NCI-H748 treated with DMSO at 0.1 percent for 48 hours (cell line): ENCODE measurements around the gene ATG9A.
"Not testable (repeated sequence)": the region's sequence is repeated elsewhere in the genome, so short reads cannot be mapped to it uniquely, and the experiment has no call there.

ENCODE experiments used
- DNase-seq: peaks from one replicate; lab custom pipeline; 2025; lab: John Stamatoyannopoulos, UW

Gene ATG9A

GRCh38 chr2:219206328-219207133, 22.9 kb downstream of the ATG9A start, which contains the start of gene ZFAND2B:
Gene ZFAND2B, plus strand, starts transcription at chr2:219206782. Its CDS starts 206 bp downstream, at chr2:219206988.
- peak; percentile 90 for DNase-seq

DNA sequence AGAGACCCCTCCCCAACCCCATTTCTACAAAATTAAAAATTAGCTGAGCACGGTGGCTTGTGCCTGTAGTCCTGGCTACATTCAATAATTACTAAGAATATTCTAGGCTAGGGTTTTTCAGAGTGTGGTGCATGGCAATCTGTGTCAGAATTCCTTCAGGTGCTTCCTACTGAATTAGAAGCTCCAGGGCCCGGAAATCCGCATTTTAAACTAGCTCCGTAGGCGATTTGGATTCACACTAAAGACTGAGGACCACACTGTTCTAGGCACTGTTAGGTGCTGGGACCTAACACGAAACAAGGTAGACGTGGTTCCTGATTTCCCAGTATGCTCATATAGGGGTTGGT, 23.5 kb downstream of the ATG9A start:
- DNase-seq = no peak

GRCh38 chr2:219205165-219205538, 24.3 kb downstream of the ATG9A start:
- DNase-seq = no peak

- no peak for DNase-seq
These were observed 24.8 kb downstream of the ATG9A start for GRCh38 chr2:219204425-219205164.

GRCh38 chr2:219201331-219201730, 28.1 kb downstream of the ATG9A start:
- not testable (repeated sequence) for DNase-seq

DNA sequence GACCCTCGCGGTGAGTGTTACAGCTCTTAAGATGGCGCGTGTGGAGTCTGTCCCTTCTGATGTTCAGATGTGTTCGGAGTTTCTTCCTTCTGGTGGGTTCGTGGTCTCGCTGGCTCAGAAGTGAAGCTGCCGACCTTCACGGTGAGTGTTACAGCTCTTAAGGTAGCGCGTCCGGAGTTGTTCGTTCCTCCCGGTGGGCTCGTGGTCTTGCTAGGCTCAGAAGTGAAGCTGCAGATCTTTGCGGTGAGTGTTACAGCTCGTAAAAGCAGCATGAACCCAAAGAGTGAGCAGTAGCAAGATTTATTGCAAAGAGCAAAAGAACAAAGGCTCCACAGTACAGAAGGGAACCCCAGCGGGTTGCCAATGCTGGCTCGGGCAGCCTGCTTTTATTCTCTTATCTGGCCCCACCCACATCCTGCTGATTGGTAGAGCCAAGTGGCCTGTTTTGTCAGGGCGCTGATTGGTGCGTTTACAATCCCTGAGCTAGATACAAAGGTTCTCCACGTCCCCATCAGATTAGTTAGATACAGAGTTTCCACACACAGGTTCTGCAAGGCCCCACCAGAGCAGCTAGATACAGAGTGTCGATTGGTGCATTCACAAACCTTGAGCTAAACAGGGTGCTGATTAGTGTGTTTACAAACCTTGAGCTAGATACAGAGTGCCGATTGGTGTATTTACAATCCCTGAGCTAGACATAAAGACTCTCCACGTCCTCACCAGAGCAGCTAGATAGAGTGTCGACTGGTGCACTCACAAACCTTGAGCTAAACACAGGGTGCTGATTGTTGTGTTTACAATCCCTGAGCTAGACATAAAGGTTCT, 28.7 kb downstream of the ATG9A start:
- DNase-seq = not testable (repeated sequence)

GRCh38 chr2:219199470-219200211, 29.8 kb downstream of the ATG9A start:
- DNase-seq = no peak

GRCh38 chr2:219198974-219199373, 30.5 kb downstream of the ATG9A start:
- DNase-seq = no peak

- no peak for DNase-seq
These were observed 32.0 kb downstream of the ATG9A start for GRCh38 chr2:219197388-219197787.

DNA sequence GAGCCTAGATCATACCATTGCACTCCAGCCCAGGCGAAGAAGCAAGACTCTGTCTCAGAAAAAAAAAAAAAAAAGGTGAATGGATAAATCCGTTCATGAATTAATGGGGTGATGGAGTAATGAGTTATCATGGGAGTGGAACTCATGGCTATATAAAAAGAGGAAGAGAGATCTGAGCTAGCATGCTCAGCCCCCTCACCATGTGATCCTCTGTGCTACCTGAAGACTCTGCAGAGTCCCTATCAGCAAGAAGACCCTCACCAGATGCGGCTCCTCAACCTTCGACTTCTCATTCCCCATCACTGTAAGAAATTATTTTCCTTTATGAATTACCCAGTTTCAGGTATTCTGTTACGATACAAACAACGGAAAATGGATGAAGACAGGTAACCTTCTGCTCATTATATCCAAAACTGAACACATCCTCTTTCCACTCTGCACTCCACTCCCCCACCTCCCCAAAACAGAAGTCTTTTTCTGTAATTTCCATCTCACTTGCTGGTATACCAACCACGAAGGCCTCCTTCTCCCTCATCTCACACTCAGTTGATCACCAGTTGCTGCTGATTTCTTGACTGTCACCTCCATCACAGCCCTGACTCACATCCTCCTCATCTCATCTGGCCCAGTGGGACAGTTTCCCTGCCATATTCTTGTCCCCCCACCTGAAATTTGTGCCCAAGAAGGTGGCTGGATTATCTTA, 42.5 kb downstream of the ATG9A start:
- DNase-seq = no peak

- DNase-seq = no peak
These were observed 45.3 kb downstream of the ATG9A start for GRCh38 chr2:219184121-219184520.

DNA sequence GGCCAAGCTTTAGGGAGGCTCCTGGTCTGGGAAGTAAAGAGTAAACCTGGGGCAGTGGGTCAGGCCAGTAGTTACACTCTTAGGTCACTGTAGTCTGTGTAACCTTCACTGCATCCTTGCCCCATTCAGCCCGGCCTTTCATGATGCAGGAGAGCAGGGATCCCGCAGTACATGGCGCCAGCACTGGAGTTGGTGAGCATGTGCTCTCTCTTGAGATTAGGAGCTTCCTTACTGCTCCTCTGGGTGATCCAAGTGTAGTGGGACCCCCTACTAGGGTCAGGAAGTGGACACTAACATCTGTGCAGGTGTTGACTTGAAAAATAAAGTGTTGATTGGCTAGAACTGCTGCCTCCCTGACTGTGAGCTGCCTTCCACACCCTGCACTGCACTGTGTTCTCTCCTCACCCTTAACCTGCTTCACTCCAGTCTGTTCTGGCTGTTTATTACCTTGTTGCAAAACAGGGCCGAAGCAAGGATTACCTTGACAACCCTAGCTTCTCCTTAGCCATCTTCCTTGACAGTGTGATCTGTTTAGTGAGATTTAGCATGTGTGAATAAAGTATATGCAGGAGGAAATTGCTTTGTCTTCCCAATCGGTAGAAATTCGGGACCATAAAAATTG, 46.2 kb downstream of the ATG9A start:
- no peak for DNase-seq

DNA sequence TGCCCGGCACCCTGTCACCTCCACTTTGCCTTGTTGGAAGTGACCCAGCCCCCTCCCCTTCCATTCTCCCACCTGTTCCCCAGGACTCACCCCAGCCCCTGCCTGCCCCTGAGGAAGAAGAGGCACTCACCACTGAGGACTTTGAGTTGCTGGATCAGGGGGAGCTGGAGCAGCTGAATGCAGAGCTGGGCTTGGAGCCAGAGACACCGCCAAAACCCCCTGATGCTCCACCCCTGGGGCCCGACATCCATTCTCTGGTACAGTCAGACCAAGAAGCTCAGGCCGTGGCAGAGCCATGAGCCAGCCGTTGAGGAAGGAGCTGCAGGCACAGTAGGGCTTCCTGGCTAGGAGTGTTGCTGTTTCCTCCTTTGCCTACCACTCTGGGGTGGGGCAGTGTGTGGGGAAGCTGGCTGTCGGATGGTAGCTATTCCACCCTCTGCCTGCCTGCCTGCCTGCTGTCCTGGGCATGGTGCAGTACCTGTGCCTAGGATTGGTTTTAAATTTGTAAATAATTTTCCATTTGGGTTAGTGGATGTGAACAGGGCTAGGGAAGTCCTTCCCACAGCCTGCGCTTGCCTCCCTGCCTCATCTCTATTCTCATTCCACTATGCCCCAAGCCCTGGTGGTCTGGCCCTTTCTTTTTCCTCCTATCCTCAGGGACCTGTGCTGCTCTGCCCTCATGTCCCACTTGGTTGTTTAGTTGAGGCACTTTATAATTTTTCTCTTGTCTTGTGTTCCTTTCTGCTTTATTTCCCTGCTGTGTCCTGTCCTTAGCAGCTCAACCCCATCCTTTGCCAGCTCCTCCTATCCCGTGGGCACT, 46.9 kb downstream of the ATG9A start:
- no peak for DNase-seq

DNA sequence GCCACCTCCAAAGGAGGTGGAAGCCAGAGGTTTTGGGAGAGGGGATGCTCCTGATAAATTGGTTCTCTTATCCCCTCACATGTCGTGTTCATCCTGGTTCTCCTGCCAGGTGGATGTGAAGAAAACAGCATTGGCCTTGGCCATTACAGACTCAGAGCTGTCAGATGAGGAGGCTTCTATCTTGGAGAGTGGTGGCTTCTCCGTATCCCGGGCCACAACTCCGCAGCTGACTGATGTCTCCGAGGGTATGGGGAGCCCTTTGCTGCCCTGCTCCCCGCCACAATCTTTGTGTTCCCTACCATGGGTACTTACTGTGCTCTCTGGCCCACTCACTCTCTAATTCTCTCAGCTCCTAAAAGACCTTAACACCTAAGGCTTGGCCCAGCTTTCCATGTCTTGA, 47.9 kb downstream of the ATG9A start:
- DNase-seq = no peak

GRCh38 chr2:219180961-219181360, 48.5 kb downstream of the ATG9A start:
- DNase-seq = no peak

DNA sequence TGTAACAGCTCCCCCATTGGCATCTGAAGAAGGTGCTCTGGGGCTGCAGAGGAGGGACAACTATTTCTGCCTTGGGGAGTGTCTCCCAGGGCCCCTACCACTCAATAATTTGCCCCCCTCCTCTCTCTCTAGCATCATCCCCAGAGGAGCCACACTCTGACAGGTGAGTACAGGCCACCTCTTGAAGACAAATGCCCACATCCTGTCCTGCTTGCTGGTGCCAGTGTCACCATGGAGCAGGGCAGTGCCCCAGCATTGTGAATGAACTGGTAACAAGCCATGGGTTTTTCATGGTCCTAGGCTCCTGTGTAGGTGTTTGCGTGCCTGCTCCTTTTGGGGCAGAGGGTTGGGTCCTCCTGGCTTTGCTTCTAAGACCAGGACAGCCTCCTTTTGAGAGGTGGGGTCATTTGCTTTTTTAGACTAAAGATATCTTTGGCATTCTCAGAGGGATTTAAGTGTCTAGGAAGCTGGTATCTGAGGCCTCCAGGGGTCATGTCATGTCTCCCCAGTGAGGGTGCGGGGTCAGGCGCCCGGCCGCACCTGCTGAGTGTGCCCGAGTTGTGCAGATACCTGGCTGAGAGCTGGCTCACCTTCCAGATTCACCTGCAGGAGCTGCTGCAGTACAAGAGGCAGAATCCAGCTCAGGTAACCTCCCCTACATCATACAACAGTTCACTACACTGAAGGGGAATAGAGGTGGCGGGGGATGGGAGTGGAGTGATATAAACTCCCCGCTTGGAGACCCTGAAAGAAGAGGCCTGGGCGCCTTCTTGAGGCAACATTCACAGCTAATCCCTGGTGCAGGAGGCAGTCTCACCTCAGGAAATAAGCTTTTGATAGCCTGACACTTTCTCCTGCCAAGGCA, 49.6 kb downstream of the ATG9A start:
- DNase-seq = no peak

- DNase-seq = no peak
These were observed 50.9 kb downstream of the ATG9A start for GRCh38 chr2:219178377-219179175.
